DMS153 treated with DMSO at 0.1 percent for 48 hours (cell line): Measurements from ENCODE around the gene CDKAL1.

Experiments
- DNase-seq: peaks from one replicate; lab custom pipeline; 2025; ENCODE audit not compliant: unreplicated experiment; lab: John Stamatoyannopoulos, UW

The CDKAL1 gene

GRCh38 chr6:20998748-20999448 is 464.6 kb downstream of the CDKAL1 start:
- DNase-seq: no peak

GRCh38 chr6:21000331-21000801 is 466.1 kb downstream of the CDKAL1 start:
- no peak for DNase-seq

- no peak for DNase-seq
Measured at GRCh38 chr6:21001736-21002135, 467.5 kb downstream of the CDKAL1 start.

- DNase-seq: peak; percentile 69
Measured at GRCh38 chr6:21003780-21004541, 469.7 kb downstream of the CDKAL1 start.

DNA sequence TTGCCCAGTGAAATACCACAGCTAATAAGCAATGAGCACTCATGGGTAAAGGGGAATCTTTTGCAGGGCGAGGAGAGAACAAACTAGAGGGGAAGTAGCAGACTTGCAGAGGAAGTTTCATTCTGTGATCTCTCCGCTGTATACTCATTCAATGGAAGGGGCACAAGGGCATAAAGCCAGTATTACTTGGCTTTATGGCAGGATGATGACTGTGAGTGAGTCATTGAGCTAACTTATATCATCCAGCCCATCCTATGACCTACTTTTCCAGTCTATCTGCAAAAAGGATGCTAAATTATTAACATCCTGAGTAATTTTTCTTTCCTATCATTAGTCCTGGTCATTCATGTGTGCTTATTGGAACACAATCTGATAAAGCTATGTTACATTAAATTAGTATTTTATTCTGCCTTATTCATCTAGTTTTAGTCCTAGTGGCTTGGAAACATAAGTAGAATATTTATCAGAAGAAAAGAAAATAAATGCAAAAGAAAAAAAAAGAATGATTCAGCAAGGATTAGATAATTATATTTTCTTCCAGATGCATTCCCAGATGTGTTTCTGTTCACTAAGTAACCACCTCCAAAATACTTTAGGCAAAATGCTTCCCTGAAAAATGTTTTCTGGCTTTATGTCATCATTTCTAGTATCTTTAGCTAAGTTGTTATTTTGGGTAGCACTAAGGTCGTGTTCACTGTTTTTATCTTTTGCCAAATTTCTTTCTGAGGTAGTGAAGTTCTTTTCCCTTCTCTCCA is 471.7 kb downstream of the CDKAL1 start:
- no peak for DNase-seq

DNA sequence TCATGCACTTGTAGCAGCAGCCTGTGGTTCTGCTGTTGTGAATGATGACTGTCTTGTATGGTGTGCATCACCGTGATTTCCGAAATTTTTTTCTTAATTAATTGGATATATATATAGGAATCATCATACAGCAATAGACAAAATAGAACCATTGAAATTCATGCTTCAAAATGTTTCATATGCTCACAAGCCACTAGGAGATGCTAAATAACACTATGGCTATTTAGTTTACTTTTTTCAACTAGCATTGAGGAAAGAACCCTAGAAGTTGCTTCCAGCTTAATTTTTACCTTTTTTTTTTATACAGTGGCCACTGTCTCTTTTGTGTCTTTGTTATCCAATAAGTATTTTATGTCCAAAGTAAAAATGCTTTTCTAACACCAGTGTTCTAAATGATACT is 485.4 kb downstream of the CDKAL1 start:
- no peak for DNase-seq

- peak; percentile 99 for DNase-seq
Measured at GRCh38 chr6:21022343-21023107, 488.3 kb downstream of the CDKAL1 start.

- DNase-seq: peak; percentile 48
Measured at GRCh38 chr6:21023210-21023609, 489.0 kb downstream of the CDKAL1 start.

GRCh38 chr6:21024616-21025015 is 490.4 kb downstream of the CDKAL1 start:
- DNase-seq: no peak

DNA sequence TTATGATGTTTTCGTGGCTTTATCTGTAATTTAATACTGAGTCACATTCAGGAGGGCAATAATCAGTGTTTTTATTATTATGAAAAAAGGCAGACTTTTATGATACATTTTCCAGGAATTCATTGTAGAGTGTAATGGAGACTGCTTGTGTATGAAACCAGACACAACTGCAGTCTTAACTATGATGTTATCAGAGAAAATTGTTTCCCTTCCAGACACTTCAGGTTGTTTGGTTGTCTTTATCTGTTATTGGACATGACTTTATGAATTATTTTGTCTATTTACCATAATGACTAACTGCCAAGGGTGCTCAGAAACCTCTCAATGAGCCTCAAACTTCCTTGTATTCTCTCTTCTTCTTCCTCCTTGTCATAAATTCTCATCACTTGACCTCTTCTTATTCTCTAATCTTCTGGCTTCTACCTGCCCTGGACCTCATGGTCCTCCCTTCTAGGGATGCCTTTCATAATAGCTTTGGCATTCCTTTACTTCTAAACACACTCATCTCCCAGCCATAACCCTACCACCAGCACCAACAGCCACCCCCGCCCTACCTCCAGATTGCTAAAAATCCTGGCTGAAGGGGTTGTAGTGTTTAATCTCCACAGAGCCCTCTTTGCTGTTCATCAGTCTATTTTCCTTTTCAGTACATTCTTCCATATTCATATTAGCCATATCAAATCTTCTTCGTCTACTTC is 492.5 kb downstream of the CDKAL1 start:
- no peak for DNase-seq

DNA sequence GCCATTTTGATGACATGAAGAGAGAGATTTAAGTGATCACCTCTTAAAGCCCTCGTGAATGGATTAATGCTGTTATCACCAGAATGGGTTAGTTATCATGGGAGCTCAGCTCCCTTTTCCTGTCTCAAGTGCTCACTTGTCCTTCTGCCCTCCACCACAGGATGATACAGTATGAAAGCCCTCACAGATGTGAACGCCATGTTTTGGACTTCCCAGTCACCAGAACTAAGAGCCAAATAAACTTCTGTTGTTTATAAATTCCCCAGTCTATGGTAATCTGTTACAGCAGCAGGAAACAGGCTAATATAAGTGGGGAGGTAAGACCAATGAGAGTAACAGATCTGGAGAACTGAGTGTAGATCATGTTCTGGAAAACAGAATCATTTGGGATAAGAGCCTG is 493.2 kb downstream of the CDKAL1 start:
- no peak for DNase-seq

DNA sequence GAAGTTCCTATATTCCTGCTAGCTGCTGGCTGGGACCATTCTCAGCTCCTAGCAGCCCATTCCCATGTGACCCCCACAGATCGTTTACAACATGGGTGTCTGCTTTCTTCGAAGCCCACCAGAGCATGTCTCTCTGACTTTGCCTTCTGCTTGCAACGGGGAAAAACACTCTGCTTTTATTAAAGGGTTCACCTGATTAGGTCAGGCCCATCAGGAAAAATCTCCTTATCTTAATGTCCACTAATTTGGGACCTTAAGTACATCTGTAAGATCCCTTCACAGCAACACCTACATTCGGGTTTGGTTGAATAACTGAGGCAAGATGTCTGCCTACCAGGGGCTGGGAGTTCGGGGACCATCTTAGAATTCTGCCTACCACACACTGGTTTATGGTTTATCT is 496.9 kb downstream of the CDKAL1 start:
- DNase-seq: no peak

DNA sequence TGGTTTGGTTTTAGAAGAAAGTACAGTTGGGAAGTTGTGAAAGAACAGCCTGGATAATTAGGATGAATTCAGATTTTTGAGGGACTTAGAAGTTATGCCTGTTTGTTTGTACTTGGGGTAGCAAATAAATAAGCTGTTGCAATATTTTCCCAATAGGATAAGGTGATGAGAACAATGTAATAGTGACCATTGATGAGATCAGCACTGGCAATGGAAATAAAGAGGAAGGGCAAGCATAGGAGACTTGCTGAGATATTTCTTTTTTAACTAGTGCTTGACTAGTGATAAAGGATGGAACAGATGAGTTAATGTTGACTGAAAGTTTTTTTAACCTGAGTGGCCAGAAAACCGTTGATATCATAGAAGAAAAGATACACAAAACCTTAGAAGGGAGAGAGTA is 498.8 kb downstream of the CDKAL1 start:
- DNase-seq: no peak

GRCh38 chr6:21033575-21034026 is 499.3 kb downstream of the CDKAL1 start:
- no peak for DNase-seq

DNA sequence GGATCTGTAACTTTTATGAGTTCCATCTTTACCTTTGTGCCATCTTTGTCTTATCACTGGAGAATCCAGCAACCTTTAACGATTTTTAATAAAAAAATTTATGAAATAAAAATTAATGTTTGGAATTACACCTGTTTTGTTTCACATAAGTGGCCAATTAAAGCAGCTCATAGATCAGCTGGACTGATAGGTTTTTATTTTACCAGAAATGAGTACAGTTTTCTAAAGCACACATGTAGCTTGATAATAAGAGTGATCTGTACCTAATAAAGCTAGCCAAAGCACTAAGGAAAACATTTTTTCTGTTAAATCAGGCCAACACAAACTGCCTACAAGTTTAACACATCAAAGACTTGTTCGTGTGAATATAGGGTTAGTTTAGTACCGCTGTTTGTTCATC is 500.1 kb downstream of the CDKAL1 start:
- no peak for DNase-seq

DNA sequence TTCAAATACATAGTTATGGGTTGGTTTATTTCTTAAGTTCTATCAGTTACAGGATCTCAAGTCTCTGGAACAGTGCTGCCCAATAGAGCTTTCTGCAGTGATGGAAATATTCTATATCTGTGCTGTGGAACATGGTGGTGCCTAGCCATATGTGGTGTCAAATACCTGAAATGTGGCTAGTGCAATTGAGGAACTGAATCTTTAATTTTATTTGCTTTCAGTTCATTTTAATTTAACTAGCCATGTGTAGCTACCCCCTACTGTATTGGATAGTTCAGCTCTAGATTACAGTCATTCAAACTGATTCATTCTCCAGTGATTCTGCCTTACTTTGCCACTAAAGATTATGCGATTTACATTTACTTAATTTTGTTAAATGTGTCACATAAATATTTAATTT is 503.2 kb downstream of the CDKAL1 start:
- DNase-seq: no peak

GRCh38 chr6:21039926-21040325 is 505.7 kb downstream of the CDKAL1 start:
- no peak for DNase-seq

DNA sequence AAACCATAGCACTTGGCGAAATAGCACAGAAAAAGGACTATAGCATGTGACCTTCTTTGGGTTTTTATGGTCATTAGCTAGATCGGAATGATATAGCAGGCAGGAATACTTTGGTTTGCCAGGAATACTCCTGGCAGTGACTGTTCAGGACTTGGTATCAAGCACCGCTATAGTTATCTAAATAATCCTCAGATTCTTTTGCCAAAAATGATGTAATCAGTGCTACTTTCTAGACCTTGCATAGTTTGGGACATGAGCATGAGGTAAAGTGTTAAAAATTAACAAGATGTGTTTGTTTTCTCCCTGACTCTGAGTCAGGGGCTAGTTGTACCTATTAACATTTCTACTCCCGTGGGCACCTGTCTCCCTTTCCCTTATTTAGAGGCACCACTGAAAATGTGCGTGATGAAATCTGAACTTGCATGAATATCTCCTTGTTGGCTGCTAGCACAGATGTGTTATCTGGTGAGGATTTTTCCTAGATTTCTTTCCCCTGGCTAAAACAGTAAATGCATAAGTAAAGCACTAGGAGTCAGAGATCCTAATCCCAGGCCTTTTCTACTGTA is 511.0 kb downstream of the CDKAL1 start:
- DNase-seq: no peak

GRCh38 chr6:21046276-21046675 is 512.0 kb downstream of the CDKAL1 start:
- no peak for DNase-seq

DNA sequence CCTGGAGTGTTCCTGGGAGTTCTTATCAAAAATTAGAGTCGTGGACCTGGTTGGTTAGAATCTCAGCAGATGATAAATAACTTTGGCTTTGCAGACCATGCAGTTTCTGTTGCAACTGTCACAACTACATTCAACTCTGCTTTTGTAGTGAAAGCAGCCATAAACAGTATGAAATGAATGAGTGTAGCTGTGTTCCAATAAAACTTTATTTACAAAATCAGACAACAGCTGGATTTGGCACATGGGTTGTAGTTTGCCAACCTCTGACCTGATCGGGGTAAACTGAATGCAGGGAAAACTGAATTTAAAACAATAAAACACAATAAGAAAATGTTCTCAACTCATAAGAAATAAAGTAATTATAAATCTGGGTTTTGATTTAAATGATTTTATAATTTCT is 513.8 kb downstream of the CDKAL1 start:
- no peak for DNase-seq
